SKM-1 treated with dmso at 0.1 percent for 144 hours (cell line): ENCODE data around the gene THSD7A.

Source experiments
- DNase-seq: peaks from one replicate; lab custom pipeline; 2025; ENCODE audit not compliant: unreplicated experiment; lab: John Stamatoyannopoulos, UW

THSD7A gene

GRCh38 chr7:11642276-11642675 lies 189.7 kb downstream of the THSD7A start:
- DNase-seq, result no peak

- no peak for DNase-seq
Measured at GRCh38 chr7:11638011-11638774, 193.8 kb downstream of the THSD7A start.

GRCh38 chr7:11636274-11636673 lies 195.7 kb downstream of the THSD7A start:
- no peak for DNase-seq

- no peak for DNase-seq
Measured at GRCh38 chr7:11633310-11633709, 198.7 kb downstream of the THSD7A start.

- no peak for DNase-seq
Measured at GRCh38 chr7:11630355-11630754, 201.6 kb downstream of the THSD7A start.

GRCh38 chr7:11625669-11626068 lies 206.3 kb downstream of the THSD7A start:
- no peak for DNase-seq

- DNase-seq, result no peak
Measured at GRCh38 chr7:11623093-11623678, 208.8 kb downstream of the THSD7A start.

- no peak for DNase-seq
Measured at GRCh38 chr7:11620406-11621253, 211.4 kb downstream of the THSD7A start.

GRCh38 chr7:11616466-11616865 lies 215.5 kb downstream of the THSD7A start:
- DNase-seq, result no peak

- no peak for DNase-seq
Measured at GRCh38 chr7:11615174-11615573, 216.8 kb downstream of the THSD7A start.

- no peak for DNase-seq
Measured at GRCh38 chr7:11613292-11613930, 218.6 kb downstream of the THSD7A start.

GRCh38 chr7:11612737-11613136 lies 219.3 kb downstream of the THSD7A start:
- DNase-seq, result no peak

GRCh38 chr7:11609096-11609670 lies 222.8 kb downstream of the THSD7A start:
- no peak for DNase-seq

GRCh38 chr7:11607686-11608085 lies 224.3 kb downstream of the THSD7A start:
- no peak for DNase-seq

GRCh38 chr7:11605749-11606148 lies 226.2 kb downstream of the THSD7A start:
- no peak for DNase-seq

- DNase-seq, result no peak
Measured at GRCh38 chr7:11604505-11604904, 227.5 kb downstream of the THSD7A start.

GRCh38 chr7:11601761-11602160 lies 230.2 kb downstream of the THSD7A start:
- no peak for DNase-seq

GRCh38 chr7:11593322-11593721 lies 238.7 kb downstream of the THSD7A start:
- no peak for DNase-seq

GRCh38 chr7:11592699-11593098 lies 239.3 kb downstream of the THSD7A start:
- DNase-seq, result no peak

- DNase-seq, result no peak
Measured at GRCh38 chr7:11591943-11592342, 240.1 kb downstream of the THSD7A start.

- no peak for DNase-seq
Measured at GRCh38 chr7:11591055-11591633, 240.9 kb downstream of the THSD7A start.
